GM19395 (cell line): ENCODE results near the gene PPP3R1.

Experiments
- ATAC-seq: cut with Tn5 transposase; IDR thresholded peaks from one replicate; pipeline ENCODE4 v1.9.1; 2021; ENCODE audit warnings: mild to moderate bottlenecking, moderate library complexity; ENCODE audit not compliant: unreplicated experiment

Gene PPP3R1, protein sequence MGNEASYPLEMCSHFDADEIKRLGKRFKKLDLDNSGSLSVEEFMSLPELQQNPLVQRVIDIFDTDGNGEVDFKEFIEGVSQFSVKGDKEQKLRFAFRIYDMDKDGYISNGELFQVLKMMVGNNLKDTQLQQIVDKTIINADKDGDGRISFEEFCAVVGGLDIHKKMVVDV

DNA sequence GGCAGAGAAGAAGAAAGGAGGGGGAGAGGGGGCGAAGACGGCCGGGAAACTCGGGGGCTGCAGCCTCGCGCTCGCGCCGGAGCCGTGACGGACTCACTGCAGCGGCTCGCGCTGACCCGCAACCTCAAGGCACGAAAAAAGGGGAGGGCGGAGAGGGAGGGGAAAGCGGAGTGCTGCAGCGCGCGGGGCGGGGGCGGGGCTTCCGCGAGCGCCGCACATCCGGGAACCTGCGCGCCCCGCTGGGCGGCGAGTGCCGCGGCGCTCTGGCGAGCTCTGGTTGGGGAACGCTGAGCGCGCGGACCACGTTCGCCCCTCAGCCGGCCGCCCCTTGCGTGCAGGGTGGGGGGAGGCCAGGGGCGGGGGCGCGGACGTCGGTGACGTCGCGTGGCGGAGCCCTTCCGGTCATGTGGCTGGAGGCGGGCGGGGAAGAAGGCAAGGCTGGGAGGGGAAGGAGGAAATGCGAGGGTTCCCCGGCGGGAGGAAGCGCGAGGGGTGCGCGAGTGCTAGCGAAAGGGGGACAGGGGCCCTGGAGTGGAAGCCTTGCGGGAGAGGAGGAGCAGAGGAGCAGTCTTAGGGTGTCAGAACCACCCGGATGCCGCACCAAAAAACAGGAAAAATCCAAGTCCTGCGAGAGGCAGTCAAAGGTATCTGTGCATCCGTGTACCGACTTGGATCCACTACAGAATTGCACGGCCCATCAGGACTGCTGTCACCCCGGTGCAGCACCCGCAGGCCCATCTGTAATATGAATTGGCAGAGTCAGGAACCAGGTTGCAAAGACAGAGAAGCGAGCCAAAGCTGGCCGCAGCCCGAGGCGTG lies at the start of gene PPP3R1:
PPP3R1 (minus strand) TSS at position 133 of the 819 bp plus-strand sequence. CDS start 405 bp downstream, outside the sequence.
- ATAC-seq, result peak; percentile 76

- ATAC-seq, result peak; percentile 87
These were observed 43.2 kb upstream of the PPP3R1 start for GRCh38 chr2:68295516-68295915.

DNA sequence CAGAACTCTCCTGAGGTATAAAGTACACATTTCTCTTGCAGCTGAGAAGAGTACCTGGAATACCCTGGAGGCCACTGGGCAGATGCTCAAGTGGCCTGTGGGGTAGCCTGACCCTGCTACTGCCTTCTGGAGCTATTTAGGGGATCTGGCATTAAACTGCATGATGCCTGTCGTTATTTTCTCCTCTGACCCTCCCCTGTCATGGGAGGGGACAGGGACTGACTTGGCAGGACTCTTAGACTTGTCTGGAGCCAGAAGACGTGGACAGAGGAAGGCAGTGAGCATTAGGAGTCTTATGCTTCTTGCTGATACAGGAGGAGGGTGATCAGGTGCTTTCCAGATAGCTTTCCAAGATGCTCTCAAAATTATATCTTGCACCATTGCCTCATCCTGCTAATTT lies 42.6 kb upstream of the PPP3R1 start:
- ATAC-seq, result no peak

- ATAC-seq, result no peak
These were observed 41.9 kb upstream of the PPP3R1 start for GRCh38 chr2:68294187-68294586.

DNA sequence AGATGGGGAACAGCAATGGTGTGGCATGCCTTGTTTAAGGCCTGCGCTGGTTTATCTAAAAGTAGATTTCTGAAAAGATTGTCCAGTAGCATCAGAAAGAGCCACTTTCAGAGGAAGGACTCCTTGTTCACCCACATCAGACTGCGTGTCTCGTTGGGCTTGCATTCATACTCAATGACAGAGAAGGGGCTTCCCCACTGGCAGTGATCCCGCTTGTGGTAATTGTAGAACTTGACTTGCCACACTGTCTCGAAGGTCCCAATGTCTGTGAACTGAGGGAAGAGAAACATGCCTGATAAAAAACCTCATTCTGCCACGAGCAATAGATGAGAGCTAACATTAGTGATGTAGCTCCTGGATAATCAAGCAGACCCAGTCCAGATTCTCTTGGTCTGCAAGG lies 41.4 kb upstream of the PPP3R1 start:
- ATAC-seq, result no peak

GRCh38 chr2:68293024-68293423 lies 40.7 kb upstream of the PPP3R1 start:
- no peak for ATAC-seq

- peak; percentile 60 for ATAC-seq
These were observed 39.9 kb upstream of the PPP3R1 start for GRCh38 chr2:68292108-68292710.

DNA sequence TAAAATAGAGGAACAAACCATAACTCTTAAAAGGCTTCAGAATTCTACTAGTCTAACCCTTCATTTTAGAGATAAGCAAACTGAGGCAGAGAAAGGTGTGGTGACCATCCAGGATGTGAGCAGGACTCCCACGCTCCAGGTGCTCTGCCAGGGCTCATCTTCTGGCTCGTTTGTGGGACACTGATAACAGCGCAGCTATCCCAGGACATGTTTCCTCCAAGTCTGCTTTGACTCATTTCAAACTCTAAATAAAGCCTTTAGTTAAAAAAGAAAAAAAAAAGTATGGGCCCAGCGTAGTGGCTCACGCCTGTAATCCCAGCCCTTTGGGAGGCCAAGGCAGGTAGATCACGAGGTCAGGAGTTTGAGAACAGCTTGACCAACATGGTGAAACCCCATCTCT lies 39.0 kb upstream of the PPP3R1 start:
- ATAC-seq, result no peak

DNA sequence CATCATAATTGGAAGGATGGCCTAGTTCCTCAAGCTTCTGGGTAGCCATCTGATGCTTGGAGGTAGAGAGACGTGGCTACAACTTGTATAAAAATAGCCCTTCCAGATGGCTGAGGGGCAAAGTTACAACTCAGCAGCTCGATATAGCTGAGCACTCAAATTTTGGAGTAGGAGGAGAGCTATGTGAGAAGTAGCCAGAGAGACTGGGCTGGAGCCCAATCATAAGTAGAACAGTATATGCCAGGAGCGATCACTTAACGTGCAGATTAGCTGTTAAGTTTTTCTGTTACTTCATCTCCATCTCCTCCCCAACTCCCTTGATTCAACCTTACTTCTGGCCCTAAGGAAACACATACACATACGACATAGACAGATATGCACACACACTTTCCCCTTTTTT lies 38.6 kb upstream of the PPP3R1 start:
- ATAC-seq, result no peak

- ATAC-seq, result no peak
These were observed 35.5 kb upstream of the PPP3R1 start for GRCh38 chr2:68287580-68288441.

DNA sequence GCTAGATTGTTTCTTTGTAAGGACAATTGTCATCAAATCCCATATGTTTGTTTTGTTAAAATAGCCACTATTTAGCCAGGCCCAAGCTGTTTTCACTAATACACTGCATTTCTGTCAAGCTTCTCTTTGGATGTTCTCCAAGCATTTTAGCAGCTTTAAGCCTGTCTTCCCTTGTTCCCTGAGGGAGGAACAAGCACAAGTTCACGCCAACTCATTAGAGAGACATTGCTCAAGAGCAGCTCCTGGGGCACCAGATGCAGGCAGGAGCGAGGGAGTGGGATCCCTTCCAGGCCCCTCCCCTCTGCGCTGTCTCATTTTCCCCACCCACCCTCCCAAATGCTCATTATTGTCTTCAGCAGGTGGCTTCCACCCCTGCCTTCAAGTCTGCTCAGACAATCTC lies 32.6 kb upstream of the PPP3R1 start:
- ATAC-seq, result no peak

DNA sequence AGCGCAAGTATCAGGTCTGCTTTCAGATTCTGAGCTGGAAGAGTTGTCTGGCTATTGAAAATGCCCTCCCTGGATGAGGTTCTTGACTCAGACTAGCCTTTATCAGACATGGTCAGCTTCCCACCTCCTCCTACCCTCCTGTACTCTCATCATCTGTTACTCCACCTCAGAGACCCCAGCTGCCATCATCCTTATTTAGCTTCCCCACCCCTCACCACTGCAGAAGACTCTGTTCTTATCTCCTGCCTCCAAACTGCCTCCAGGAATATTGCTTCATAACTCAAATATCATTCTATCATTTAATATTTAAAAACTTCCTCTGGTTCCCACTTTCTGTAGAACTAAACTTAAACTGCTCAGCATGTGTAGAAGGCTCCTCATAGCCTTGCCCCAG lies 31.1 kb upstream of the PPP3R1 start:
- ATAC-seq, result no peak

DNA sequence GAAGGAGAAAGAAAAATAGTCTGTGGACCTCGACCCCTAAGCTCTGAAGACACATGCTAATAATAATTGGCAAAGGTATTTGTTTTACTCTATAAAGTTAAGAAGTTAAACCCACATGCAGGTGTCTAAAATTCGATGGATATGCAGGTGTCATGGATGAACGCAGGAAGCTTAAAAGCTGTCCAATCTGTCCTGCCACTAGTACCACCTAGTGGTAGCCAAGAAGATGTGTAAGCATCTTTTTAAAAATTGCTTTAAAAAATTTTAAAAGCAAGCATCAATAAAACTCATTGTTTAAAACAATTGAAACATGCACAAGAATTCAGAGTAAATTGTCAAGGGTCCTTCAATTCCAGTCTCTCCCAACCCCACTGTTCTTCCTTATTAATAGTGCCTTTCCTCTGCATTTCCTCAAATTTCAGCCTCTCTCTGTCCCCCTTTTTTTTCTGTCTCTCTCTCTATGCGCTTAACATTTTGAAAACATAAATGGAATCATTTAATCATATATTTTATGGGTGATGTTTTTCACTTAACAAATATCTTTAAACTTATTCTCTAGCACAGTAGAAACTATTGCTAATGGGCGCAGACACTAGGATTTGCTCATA lies 30.6 kb upstream of the PPP3R1 start:
- ATAC-seq, result no peak

- ATAC-seq, result no peak
These were observed 28.5 kb upstream of the PPP3R1 start for GRCh38 chr2:68280796-68281195.

DNA sequence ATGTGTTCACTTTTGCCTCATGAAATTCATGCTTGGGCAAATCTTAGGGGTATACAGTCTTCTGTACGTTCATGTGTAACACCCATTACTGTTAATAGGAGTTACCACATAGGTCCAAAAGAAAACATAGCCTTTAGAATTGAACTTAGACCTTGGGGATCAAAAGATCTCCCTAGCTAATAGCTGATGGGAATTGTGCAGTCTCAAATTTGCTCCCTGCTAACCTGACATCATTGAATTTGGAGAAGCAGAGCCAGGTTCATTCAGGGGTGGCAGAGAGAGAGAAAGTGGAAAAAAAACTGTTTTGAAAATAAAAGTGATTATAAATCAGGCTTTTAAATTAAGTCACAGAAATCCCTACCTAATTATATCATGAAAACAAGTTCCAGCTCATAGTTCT lies 28.0 kb upstream of the PPP3R1 start:
- no peak for ATAC-seq

DNA sequence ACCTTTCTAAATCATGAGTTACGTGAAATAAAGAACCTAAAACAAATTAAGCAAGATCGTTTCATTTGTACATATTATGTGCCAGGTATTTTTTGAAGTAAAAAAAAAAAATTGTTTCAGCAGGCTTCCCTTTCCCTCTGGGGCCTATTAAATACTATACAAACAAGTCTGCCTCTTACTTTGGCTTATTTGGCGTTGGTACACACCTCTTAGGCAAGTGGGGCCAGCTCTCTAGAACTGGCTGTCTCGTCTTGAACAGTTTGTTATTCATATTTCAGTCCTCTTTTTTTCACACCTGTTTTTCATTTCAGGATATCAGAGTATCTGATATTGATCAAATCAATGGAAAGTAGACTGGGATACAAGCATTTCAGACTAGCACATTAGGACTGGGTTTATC lies 27.4 kb upstream of the PPP3R1 start:
- ATAC-seq, result no peak

GRCh38 chr2:68278169-68278568 lies 25.8 kb upstream of the PPP3R1 start:
- no peak for ATAC-seq

DNA sequence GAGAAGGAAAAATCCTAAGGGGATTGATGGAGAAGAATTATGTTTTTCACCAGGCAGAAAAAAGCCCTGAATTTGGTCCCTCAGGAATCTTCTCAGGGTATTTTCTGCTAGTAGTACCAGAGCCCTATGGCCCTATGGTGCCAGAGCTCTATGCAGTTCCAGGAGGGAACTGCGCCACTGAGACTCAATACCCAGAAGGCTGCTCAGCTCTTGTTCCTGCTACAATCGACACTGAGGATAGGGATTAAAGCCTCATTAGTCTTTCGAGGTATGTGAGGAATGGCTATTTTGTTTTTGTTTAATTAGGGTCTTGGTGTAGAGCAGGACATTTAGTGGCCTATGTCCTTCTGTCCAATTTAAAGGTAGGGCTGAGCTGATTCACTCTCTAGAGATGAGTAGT lies 21.7 kb upstream of the PPP3R1 start:
- ATAC-seq, result no peak

DNA sequence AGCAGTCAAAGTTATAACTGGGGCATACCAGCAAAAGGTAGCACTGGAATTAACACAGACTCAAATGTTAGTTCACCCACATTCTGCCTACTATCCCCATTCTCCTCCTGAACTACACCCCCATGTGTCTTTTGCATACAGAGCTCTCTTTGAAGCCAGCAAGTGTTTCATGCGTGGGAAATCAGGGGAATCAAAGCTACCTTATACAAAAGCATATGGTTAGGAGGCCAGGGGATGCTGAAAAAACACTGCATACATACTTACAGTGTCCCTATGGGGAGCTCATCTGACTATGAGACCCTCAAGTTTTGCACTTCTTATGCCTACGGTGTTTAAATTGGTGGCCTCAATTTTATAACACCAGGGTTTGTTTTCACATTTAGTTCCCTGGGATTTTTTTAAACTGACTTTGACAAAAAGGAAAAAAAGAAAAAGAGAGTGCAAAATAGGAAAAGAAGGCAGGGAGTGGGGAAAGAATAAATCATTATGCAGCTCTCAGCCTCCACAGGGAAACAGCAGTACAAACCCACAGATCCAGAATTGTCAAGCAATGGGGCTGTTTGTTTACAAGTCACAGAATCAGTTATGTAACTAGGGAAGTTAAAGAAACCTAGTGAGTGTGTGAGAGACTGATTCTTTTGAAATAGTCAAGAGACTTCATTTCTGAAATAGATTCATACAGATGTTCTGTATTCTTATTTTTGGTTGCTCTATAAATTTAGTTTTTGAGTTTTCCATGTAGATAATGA lies 20.1 kb upstream of the PPP3R1 start:
- no peak for ATAC-seq

- ATAC-seq, result no peak
These were observed 14.3 kb upstream of the PPP3R1 start for GRCh38 chr2:68266655-68267054.
